ENCODE results near the gene AMY2B.
"Not testable (repeated sequence)": the region's sequence is repeated elsewhere in the genome, so short reads cannot be mapped to it uniquely, and the experiment has no call there.

AMY2B gene

DNA sequence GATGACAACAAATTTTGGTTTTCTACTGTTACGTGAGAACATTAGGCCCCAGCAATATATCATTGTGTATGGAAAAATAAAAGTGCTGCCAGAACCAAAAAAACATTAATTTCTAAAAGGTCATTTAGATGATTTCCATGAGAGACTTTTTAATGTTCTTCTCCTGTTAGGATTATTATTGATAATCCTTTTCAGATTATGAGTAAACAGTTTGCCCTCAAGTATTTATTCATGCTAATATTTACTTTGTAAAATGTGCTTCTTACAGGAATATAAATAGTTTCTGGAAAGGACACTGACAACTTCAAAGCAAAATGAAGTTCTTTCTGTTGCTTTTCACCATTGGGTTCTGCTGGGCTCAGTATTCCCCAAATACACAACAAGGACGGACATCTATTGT, at the start of gene AMY2B:
Gene AMY2B (plus strand): TSS at position 301 of the 400 bp plus-strand sequence. CDS start 14 bp downstream, at position 315.
- DNase-seq, result not testable (repeated sequence)

DNA sequence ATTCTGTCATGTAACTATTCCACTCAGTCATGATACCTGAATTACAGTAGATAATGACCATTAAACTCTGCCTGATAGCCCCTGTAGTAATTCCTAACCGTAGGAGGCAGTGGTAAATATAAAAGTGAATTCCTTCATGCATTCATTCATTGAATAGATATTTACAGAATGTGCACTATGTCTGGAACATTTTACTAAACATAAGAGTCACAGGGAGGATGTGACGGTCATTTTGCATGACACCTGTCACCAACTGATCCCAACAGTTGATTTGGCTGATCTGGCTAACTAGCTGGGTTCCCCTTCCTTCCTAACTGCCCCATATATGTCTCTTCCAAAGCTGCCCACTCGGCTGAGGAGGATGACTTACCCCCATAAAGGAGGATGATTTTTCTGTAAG, 48.0 kb upstream of the AMY2B start:
- no peak for DNase-seq

DNA sequence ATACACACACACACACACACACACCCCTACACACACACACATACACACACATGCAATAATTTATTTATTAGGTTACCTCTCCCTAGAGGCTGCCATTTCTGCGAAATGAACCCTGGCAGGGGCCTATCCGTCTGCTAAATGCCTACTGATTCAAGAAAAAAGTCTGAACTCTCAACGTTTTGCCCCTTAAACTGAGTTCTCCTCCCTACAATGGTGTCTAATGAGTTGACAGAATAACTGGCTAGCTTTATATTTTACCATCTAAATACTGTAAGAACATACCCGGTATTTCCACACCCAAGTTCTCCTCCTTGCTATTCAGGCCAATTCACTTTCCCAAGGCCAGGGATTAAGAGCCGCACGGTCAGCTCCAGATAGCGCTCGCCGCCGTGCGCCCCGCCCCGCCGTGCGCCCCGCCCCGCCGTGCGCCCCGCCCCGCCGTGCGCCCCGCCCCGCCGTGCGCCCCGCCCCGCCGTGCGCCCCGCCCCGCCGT, 46.2 kb upstream of the AMY2B start:
- peak; percentile 53 for DNase-seq

DNA sequence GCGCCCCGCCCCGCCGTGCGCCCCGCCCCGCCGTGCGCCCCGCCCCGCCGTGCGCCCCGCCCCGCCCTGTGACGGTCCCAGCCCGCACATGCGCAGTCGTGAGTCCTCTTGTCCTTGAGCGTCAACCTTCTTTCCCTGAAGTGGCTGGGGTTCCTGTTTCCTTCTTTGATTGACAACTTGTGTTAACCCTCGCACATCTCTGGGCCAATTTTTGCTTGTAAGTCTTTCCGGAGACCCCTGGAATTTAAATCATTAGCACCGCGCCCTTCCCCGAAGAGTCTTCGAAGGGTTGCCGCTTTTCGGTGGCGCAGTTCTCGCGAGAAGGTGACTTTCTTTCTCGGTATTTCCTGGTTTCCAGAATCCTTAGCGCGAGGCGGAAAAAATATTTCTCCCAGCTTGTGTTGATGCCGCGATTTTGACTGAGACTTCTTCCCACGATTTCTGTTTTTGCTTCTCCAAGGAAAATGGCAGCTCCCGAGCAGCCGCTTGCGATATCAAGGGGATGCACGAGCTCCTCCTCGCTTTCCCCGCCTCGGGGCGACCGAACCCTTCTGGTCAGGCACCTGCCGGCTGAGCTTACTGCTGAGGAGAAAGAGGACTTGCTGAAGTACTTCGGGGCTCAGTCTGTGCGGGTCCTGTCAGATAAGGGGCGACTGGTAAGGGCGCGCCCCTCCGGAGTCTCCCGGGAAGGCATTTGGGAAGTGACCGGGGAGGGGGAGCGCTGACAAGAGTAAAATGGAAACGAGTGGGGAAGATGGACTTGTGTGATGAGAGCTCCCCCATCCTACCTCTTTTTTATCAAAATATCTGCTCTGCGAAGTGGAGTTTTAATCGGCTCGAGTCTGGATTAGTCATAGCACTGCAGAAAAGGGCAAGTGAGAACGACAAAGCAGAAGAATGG, 45.5 kb upstream of the AMY2B start, which contains the start of gene RNPC3:
Gene RNPC3 (plus strand): TSS at position 93 of the 901 bp plus-strand sequence. CDS start 372 bp downstream, at position 465.
- peak; percentile 91 for DNase-seq

DNA sequence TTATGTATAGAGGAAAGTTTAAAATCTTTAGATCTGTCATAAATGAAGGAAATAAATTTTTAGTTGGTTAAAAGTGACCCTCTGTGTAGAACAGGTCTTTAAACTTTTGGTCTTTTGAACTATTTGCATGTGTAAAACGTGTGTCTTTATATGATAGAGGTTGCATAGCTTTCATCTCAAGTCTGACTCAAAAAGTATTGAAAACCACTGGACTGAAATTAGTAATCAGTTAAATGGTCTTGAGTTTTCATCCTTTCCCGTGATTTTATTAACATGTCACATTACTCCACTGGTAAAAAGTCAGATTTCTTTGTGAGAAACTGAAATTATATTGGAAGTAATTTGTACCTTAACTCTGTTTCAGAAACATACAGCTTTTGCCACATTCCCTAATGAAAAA, 44.1 kb upstream of the AMY2B start:
- DNase-seq, result no peak

DNA sequence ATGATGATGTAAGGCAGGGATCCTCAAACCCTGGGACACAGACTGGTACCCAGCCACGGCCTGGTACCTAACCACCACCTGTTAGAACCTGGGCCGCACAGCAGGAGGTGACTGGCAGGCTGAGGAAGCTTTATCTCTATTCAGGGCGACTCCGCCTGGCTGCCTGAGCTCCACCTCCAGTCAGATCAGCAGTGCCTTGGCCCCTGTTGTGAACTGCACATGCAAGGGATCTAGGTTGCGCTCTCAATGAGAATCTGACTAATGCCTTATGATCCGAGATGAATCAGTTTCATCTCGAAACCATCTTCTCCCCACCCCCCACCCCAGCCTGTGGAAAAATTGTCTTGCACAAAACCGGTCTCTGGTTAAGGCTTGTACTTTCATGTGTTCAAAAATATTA, 41.6 kb upstream of the AMY2B start:
- peak; percentile 57 for DNase-seq

DNA sequence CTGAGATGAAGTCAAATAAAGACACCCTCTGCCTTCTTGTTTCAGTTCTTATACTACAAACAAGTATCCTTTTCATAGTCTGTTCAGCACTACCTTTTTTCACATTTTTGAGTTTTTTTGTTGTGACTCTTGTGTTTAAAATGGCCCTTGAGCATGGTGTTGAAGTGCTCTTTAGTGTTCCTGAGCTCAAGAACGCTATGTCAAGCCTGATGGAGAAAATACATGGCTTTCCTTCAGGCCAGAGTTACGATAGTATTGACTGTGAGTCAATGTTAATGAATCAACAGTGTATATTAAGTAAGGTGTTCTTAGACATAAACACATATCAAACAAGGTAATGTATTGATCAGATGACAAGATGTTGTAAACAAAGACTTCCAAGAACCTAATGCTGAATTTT, 33.2 kb upstream of the AMY2B start:
- DNase-seq, result no peak

DNA sequence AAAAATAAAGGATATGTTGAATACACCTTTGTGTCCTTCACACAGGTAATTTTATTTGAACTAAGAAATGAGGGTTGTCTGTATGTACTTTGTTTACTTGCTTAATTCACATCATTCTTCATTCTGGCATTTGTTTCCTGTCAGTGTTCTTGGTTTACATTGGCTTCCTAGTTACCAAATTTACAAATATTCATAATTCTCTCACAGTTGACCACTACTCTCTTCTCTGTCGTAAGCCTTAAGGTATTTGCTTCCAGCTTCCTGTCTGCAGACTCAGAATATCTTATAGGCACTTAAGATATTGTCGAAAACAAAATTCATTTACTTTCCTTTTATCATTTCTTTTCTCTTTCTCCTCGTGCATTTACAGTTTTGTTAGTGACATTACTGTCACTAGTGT, 30.0 kb upstream of the AMY2B start:
- no peak for DNase-seq

DNA sequence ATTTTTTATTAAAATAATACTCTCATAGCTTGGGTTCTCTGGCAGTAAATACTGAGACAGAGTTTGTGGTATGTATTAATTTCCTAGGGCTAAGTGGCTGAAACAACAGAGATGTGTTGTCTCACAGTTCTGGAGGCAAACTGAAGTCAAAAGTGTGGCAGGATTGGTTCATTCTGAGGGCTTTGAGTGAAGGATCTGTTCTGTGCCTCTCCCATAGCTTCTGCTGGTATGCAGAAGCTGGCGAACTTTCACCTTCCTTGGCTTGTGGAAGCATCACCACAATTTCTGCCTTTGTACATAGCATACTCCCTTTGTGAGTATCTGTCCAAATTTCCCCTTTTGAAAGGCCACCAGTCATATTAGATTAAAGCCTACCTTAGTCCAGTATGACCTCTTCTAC, 24.9 kb upstream of the AMY2B start:
- no peak for DNase-seq

DNA sequence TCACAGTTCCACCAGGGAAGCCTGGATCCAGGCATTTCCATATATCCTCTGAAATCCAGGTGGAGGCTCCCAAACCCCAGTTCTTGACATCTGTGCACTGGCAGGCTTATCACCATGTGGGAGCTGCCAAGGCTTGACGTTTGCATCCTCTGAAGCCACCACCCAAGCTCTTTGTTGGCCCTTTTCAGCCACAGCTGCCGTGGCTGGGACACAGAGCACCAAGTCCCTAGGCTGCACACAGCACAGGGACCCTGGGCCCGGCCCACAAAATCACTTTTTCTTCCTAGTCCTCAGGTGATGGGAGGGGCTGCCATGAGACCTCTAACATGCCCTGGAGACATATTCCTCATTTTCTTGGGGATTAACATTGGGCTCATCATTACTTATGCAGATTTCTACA, 23.5 kb upstream of the AMY2B start:
- DNase-seq, result no peak

DNA sequence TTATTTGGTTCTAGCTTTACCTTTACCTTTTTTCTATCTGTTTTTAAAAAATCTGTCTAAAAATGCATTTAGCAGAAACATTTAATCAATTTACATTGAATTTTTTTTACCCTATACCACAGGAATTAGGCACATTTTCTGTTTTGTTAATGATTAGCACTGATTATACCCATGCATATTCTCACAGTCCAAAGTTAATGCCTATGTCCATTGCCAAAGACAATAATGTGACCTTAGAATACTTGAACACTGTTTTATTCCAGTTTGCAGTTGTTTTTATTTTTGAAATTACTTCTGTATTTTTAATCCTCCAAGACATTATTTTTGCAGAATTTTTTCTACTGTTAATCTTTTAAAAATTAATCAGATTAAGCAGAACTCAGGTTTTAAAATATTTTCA, 11.0 kb upstream of the AMY2B start:
- no peak for DNase-seq

DNA sequence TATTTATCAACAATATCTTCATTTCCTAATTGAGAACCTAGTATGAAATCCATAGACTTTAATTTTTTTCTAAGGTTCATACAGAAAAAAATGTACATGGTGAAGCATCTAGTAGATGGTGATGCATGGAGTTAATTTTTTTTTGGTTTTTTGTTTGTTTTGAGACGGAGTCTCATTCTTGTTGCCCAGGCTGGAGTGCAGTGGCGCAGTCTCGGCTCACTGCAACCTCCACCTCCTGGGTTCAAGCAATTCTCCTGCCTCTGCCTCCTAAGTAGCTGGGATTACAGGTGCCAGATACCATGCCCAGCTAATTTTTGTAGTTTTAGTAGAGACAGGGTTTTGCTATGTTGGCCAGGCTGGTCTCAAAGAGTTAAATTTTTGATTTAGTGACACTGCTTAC, 10.3 kb upstream of the AMY2B start:
- DNase-seq, result not testable (repeated sequence)

DNA sequence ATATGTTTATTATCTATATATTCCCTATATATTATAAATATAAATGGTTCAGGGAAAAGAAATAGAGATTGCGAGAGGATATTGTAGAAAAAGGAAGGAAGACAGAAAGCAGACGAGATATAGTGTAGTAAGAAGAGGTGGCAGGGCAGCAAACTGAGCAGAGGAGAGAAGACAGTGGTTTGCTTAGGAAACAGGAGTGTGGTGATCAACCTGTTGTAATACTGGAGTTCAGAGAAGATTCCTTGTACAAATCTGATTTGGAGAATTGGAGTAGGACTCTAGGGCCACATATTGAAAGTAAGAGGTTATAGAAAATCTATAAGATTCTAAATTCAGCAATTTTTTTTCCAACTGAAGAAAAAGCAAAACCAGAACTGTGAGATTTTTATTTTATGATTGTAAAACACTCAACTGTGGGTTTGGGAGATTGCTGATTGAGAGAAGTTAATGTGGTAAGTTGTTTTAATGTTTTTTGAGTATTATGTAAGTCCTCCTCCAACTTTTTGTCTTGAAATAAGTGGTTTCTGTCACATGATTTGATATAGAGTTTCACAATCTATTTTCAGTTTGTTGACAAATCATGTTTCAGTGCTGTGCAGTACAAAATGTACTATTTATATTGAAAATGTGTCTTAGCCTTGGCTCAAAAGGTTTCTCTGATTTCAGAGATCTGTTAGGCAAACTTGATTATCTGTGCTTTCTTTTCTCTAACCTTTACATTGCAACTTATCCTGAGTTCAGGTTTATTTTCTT, 9.6 kb upstream of the AMY2B start:
- no peak for DNase-seq

DNA sequence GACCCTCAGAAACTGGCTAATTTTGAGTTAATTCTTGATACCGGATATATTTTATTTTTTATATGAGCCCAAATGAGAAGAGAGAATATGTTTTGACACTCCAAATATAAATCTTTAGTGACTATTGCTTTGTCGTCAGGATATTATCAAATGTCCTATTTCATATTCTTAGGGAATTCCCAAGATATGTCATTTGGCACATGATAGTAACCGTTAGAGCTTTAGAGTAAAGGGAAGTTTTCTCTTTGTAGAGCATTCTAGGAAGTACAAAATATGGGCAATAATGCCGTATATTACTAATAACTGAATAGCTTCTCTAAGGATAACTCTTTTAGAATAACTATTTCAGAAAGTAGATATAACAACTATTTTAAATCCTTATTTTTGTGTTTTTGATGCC, 8.3 kb upstream of the AMY2B start:
- DNase-seq, result no peak

DNA sequence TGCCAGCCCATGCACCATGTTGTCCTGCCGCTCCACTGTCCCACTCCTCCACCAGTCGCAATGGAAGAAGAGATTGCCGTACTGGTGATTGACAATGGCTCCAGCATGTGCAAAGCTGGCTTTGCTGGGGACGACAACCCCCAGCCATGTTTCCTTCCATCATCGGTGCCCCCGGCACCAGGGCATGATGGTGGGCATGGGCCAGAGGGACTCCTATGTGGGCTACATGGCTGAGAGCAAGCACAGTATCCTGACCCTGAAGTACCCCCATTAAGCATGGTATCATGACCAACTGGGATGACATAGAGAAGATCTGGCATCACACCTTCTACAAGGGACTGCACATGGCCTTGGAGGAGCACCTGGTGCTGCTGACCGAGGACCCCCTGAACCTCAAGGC, 1.9 kb upstream of the AMY2B start:
- DNase-seq, result no peak

DNA sequence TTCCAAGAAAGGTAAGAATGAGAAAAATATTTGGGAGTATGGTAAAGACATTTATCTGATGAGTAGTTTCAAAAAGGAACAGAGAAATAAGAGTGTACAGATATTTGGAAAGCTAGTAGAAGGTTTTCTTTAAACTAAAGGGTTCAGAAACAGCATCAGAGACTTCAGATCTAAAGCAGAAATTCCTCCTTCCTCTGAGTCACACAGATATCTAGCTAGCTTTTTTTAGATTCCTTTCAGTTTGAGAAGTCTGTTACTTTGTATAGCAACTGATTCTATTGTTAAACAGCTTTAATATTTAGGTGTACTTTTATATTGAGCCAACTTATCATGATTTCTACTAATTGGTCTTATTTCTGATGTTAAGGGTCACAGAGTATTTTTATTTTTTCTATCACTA, 4.7 kb downstream of the AMY2B start:
- no peak for DNase-seq

DNA sequence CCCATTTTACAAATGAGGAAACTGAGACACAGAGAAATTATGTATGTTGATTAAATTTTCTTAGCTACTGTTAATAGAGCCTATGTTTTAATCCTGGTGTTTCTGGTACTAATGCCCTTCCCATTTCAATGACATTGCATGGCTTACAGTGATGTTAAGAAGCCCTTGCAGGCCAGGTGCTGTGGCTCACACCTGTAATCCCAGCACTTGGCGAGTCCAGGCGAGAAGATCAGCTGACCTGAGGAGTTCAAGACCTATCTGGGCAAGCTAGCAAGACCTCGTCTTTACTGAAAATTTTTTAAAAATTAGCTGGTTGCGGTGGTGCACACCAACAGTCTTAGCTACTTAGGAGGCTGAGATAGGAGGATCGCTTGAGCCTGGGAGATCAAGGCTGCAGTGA, 5.4 kb downstream of the AMY2B start:
- DNase-seq, result not testable (repeated sequence)

DNA sequence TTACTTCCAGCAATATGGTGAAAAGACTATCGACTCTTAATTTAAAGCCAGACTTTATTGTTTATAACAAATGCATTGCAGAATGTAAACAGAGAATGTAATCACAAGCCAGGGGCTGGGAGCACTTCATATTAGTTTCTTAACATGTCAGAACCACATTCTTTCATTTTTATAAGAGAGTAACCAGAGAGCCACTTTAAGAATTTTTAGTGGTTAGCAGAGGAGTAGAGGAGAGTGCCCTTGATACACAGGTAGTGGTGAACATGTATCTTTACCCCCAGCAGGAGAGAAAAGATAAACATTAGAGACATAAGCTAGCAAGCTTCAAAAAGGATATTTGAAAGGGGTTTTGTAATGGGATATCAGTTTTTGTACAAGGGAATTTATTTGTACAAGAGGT, 11.1 kb downstream of the AMY2B start:
- no peak for DNase-seq

DNA sequence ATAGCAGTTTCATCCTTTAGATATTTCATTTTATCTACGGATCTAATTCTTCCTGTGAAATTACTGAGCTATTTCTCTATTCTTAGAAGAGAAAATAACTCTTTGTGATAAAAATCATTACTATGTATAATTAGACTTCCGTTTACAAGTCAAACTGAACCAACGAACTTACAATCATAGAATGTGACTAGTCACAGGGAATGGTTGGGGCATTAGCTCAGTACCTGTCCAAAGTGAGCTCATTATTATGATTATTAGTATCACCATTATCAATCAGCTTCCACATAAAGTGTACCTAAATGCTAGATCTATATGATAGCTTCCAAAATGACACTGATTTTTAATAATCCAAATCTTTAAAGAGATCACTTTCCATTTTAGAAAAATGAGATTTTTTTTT, 12.5 kb downstream of the AMY2B start:
- no peak for DNase-seq

DNA sequence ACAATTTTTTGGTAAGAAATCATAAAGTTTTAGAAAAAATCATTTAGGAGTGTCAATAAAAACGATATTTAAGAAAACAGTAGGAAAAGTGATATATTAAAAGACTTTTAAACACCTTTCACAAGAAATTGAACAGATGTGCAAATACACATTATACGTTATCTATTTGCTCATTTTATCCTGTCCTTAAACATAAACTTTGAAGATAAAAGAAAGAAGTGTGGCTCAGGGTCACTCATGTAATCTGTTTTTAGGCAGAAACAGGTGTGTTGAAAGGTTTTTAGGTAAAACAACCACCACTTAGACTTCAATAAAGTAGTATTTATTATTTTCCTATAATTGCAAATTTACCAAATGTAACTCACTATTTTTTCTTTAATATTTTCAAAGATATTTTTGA, 13.1 kb downstream of the AMY2B start:
- no peak for DNase-seq

DNA sequence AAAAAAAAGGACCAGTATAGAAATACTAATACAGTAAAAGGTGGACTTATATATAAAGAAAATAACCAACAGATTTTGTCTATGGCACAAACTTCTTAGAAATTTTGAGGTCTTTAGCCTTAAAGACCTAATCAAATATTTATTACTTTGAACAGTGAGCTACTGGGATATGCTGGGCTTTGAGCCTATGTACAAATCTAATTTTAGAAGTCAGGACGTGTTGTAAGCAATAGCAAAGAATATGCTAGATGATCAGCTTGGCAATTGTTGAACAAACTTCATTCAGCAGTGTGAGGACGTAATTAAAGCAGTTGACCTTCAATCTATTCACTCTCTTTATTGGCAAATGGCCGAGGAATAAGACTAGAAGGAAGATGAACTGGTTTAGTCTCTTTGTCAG, 31.4 kb downstream of the AMY2B start:
- DNase-seq, result not testable (repeated sequence)

DNA sequence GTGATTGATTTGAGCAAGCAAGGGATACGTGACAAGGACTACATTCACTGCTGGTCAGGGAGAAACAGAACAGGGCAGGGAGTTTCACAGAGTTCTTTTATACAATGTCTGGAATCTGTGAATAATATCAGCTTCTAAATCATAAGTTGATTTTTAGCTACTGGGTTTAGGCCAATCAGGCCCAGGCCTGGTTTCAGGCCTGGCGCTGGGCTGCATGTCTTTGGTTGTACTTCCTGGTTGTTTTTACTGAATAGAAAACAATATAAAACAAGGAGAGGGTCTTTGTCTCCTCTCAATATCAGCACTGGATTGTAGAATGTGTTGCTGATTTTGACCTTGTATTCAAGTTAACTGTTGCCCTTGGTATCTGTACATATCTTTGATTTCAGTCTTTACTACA, 45.0 kb downstream of the AMY2B start:
- no peak for DNase-seq

DNA sequence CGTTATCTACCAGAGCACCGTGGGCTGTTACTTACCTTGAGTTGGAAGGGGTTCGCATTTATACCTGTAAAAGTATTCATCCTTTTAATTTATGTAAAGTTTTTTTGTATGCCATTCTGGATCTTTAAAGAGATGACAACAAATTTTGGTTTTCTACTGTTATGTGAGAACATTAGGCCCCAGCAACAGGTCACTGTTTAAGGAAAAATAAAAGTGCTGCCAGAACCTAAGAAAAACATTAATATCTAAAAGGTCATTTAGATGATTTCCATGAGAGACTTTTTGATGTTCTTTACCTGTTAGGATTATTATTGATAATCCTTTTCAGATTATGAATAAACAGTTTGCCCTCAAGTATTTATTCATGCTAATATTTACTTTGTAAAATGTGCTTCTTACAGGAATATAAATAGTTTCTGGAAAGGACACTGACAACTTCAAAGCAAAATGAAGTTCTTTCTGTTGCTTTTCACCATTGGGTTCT, 45.6 kb downstream of the AMY2B start, which contains the start of gene AMY2A:
Gene AMY2A (plus strand): TSS at position 434 of the 484 bp plus-strand sequence. CDS start 14 bp downstream, at position 448.
- DNase-seq, result not testable (repeated sequence)

DNA sequence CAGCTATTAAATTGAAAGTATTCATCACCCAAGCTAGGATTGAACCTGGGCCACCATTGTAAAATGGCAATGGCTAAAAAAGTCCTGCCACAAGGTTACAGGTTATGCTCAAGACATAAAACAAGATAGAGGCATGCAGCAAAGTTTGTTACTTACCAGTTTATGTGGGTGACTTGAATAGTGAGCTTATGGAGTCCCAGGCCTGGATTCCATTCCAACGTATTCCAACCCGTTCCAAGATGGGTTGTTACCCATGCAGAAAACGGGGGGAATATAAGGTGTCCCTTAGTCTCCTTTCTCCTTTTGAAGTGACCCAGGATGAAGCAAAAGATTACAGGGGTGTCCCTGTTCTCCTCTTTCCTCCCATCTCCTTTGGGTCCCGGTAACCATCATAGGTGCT, 56.0 kb downstream of the AMY2B start:
- not testable (repeated sequence) for DNase-seq

All from fibroblast of skin of right biceps (primary cell).